ENCODE measurements around the gene SCARF2. TPM values are rescaled to one million over a fixed set of nuclear protein-coding genes. Genes with fewer than 3 reads are reported as not detected.
"Not testable (repeated sequence)": the region's sequence is repeated elsewhere in the genome, so short reads cannot be mapped to it uniquely, and the experiment has no call there.

The SCARF2 gene
- total RNA-seq, 1 donor from 2014 or later, result 0.16 TPM

DNA sequence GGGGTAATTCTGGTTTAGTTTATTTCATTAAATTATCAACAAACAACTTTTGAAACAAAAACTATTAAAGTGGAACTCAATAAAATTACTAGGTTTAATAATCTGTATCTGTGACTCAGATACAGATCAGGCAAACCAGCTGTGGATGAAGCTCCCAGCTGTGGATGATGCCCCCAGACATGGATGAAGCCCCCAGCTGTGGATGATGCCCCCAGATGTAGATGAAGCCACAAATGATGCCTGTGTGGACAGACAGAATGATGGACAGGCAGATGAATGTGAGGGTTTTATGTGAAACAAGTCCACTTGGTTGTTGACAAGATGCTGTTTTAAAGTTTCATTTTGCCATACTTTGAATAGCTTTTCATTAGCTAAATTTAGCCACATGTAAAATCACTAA is 49.4 kb downstream of the SCARF2 start:
- no peak for DNase-seq
- no peak overlapping the region for H3K4me3 Mint-ChIP-seq
- peaks cover 20% of the 10 kb centered on the region for H3K27me3 Mint-ChIP-seq
- no peak overlapping the region for H3K27ac Mint-ChIP-seq
- intact Hi-C loops (cut with micrococcal nuclease), result no loop called here
- no peaks in the 10 kb centered on the region for H3K36me3 Mint-ChIP-seq (ENCODE audit: low read depth)
- H3K4me1 Mint-ChIP-seq, result no peaks in the 10 kb centered on the region
- no peaks in the 10 kb centered on the region for H3K9me3 Mint-ChIP-seq

DNA sequence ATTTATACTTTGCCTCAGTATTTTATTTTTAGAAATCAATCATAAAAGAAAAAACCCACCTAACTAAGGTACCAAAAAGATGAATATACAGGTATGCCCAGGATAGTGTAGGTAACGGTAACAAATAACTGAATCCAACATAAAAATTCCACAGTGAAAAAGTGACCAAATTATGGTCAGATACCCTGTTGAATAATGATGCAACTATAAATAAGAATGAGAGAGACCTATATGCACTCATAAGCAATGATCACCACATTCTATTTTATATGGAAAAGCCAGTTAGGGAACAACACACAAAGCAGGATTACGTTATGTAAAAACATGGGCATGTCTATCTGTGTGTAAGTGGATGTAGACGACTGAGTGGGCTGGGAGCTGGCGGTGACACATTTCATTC is 50.7 kb downstream of the SCARF2 start:
- Mint-ChIP-seq H3K36me3 (ENCODE audit: low read depth) (no peaks in the 10 kb centered on the region), H3K27ac (no peak overlapping the region), H3K4me1 (no peaks in the 10 kb centered on the region), H3K9me3 (no peaks in the 10 kb centered on the region), H3K4me3 (no peak overlapping the region), H3K27me3 (peaks cover 23% of the 10 kb centered on the region)
- intact Hi-C loops (cut with micrococcal nuclease), result no loop called here
- DNase-seq, result no peak

DNA sequence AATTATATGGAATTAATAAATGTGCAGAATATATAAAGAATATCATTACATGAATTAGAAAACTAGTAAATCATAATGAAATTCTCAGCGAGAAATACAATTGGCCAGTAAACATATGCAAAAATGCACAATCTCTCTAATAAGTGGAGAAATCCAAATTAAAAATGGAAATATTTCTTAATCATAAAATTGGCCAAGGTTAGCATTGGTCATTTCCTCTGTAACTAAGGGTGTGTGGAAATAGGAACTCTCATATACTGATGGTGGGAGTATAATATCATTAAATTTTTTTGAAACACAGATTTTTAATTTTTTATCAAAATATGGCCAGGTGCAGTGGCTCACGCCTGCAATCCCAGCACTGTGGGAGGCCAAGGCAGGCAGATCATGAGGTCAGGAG is 51.3 kb downstream of the SCARF2 start:
- H3K27me3 Mint-ChIP-seq, result peaks cover 26% of the 10 kb centered on the region
- no peak overlapping the region for H3K27ac Mint-ChIP-seq
- no peak for DNase-seq
- H3K36me3 Mint-ChIP-seq (ENCODE audit: low read depth), result no peaks in the 10 kb centered on the region
- no peaks in the 10 kb centered on the region for H3K9me3 Mint-ChIP-seq
- H3K4me3 Mint-ChIP-seq, result no peak overlapping the region
- intact Hi-C loops (cut with micrococcal nuclease), result no loop called here
- no peaks in the 10 kb centered on the region for H3K4me1 Mint-ChIP-seq

DNA sequence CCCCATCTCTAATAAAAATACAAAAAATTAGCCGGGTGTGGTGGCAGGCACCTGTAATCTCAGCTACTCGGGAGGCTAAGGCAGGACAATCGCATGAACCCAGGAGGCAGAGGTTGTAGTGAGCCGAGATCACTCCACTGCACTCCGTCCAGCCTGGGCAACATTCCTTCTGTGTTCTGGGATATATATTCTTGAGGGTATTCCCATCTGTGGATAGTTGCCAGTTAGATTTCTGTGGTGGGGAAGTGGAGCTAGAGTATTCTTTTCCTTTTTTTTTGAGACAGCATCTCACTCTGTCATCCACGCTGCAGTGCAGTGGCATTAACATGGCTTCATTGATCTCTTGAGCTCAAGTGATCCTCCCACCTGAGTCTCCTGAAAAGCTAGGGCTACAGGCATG is 52.8 kb downstream of the SCARF2 start:
- intact Hi-C loops (cut with micrococcal nuclease), result no loop called here
- DNase-seq, result no peak

DNA sequence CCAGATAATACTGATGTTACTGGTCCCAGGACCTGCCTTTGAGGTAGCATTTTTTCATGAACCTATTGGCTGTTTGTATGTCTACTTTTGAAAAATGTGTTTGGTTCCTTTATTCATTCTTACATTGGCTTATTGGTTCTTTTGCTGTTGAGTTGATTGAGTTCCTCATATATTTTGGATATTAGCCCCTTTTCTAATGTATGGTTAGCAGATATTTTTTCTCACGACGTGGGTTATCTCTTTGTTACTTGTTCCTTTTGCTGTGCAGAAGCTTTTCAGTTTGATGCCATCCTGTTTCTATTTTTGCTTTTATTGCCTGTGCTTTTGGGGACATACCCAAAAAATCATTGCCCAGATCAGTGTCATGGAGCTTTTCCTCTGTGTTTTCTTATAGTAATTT is 53.5 kb downstream of the SCARF2 start:
- Mint-ChIP-seq H3K9me3 (no peaks in the 10 kb centered on the region), H3K4me1 (no peaks in the 10 kb centered on the region), H3K36me3 (ENCODE audit: low read depth) (no peaks in the 10 kb centered on the region), H3K27me3 (peaks cover 31% of the 10 kb centered on the region), H3K4me3 (no peak overlapping the region), H3K27ac (no peak overlapping the region)
- DNase-seq, result no peak
- intact Hi-C loops (cut with micrococcal nuclease), result no loop called here

More for the DNA sequence above, 52.8 kb downstream of the SCARF2 start:
- Mint-ChIP-seq H3K4me1 (no peaks in the 10 kb centered on the region), H3K27ac (no peak overlapping the region), H3K4me3 (no peak overlapping the region), H3K27me3 (peaks cover 31% of the 10 kb centered on the region), H3K36me3 (ENCODE audit: low read depth) (no peaks in the 10 kb centered on the region), H3K9me3 (no peaks in the 10 kb centered on the region)

DNA sequence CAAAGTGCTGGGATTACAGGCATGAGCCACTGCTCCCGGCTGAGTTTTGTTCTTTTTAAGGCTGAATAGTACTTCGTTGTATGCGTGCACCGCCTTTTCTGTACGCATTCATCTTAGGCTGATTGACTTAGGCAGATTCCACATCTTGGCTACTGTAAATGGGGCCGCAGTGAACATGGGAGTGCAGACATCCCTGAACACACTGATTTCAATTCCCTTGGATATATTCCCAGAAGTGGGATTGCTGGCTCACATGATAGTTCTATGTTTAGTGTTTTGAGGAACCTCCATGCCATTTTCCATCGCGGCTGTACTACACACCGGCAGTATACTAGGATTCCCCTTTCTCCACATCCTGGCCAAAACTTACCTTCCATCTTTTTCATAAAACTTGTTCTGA is 54.1 kb downstream of the SCARF2 start:
- Mint-ChIP-seq H3K4me3 (no peak overlapping the region), H3K27me3 (peaks cover 31% of the 10 kb centered on the region), H3K9me3 (no peaks in the 10 kb centered on the region), H3K36me3 (ENCODE audit: low read depth) (no peaks in the 10 kb centered on the region), H3K4me1 (no peaks in the 10 kb centered on the region), H3K27ac (no peak overlapping the region)
- intact Hi-C loops (cut with micrococcal nuclease), result no loop called here
- no peak for DNase-seq

DNA sequence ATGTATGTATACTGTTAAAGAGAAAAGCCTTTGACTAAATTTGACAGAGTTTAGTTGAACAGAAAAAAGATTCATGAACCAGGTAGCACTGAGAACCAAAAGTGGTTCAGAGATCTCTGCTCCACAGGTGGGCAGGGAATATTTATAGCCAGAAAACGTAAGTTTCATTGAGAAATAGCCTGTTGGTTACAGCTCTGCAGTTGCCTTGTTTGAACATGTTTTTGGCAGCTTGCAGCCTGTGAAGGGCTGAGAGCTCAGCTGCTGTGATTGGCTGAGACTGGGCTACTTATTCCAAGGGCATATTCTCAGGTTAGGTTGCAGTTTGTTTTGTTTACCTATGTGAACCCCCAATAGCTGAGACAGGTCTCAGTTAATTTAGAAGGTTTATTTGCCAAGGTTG is 57.1 kb downstream of the SCARF2 start:
- H3K36me3 Mint-ChIP-seq (ENCODE audit: low read depth), result no peaks in the 10 kb centered on the region
- no peak overlapping the region for H3K4me3 Mint-ChIP-seq
- no peak for DNase-seq
- H3K27ac Mint-ChIP-seq, result no peak overlapping the region
- H3K9me3 Mint-ChIP-seq, result no peaks in the 10 kb centered on the region
- H3K27me3 Mint-ChIP-seq, result peaks cover 23% of the 10 kb centered on the region
- intact Hi-C loops (cut with micrococcal nuclease), result no loop called here
- H3K4me1 Mint-ChIP-seq, result no peaks in the 10 kb centered on the region

DNA sequence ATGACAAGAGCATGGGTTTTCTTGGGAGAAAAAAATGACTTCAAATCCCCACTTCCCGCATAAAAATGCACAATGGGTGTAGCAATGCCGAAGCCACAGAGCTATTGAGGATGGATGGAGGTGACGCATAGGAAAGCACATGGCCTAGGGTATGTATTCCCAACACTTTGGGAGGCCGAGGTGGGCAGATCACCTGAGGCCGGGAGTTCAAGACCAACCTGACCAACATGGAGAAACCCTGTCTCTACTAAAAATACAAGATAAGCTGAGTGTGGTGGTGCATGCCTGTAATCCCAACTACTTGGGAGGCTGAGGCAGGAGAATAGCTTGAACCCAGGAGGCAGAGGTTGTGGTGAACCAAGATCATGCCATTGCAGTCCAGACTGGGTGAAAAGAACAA is 58.9 kb downstream of the SCARF2 start:
- H3K36me3 Mint-ChIP-seq (ENCODE audit: low read depth); H3K9me3 Mint-ChIP-seq; H3K4me1 Mint-ChIP-seq; H3K4me3 Mint-ChIP-seq; intact Hi-C loops (cut with micrococcal nuclease); DNase-seq; H3K27ac Mint-ChIP-seq: not testable (repeated sequence)
- H3K27me3 Mint-ChIP-seq, result peaks cover 19% of the 10 kb centered on the region

DNA sequence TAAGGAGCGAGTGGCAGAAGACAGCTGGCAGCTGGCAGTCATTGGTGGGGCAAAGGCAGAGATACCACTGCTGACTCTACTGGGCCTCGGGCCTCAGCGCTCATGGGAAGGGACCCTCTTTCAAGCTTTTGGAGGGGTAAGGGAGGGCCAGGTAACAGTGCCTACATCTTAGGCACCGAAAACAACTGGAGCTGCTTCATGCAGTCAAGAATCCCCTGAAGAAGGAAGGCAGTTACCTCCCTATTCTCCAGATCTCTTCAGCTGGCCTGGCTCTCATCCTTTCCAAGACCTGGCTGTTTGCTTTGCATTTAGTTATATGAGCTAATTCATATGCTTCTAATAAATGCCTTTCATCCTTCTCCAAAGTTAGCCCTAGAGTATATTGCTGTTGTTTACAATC is 59.5 kb downstream of the SCARF2 start:
- DNase-seq, result no peak
- H3K27ac Mint-ChIP-seq, result no peak overlapping the region
- H3K4me1 Mint-ChIP-seq, result no peaks in the 10 kb centered on the region
- H3K36me3 Mint-ChIP-seq (ENCODE audit: low read depth), result no peaks in the 10 kb centered on the region
- H3K4me3 Mint-ChIP-seq, result no peak overlapping the region
- peaks cover 15% of the 10 kb centered on the region for H3K27me3 Mint-ChIP-seq
- H3K9me3 Mint-ChIP-seq, result no peaks in the 10 kb centered on the region
- intact Hi-C loops (cut with micrococcal nuclease), result no loop called here

DNA sequence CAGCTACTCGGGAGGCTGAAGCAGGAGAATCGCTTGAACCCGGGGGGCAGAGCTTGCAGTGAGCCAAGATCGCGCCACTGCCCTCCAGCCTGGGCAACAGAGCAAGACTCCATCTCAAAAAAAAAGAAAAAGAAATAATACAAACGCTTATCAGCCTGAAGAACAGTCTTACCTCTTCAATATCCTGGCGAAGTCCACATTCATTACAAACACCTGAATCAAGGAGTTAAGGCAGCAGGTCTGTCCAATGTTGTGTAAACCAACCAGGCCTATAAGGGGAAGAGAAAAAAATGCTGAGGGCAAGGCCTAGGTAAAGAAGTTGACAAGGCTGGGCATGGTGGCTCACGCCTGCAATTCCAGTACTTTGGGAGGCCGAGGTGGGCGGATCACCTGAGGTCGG is 60.6 kb downstream of the SCARF2 start:
- H3K27ac Mint-ChIP-seq; DNase-seq; H3K36me3 Mint-ChIP-seq (ENCODE audit: low read depth); H3K4me1 Mint-ChIP-seq; H3K9me3 Mint-ChIP-seq; intact Hi-C loops (cut with micrococcal nuclease); H3K4me3 Mint-ChIP-seq: not testable (repeated sequence)
- peaks cover 13% of the 10 kb centered on the region for H3K27me3 Mint-ChIP-seq

DNA sequence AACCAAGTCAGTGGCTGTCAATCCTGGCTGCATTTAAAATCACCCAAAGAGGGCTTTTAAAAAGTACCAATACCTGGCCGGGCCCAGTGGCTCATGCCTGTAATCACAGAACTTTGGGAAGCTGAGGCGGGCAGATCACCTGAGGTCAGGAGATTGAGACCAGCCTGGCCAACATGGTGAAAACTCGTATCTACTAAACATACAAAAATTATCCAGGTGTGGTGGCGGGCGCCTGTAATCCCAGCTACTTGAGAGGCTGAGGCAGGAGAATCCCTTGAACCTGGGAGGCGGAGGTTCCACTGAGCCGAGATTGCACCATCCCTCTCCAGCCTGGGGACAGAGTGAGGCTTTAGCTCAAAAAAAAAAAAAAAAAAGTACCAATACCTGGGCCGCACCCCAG is 61.3 kb downstream of the SCARF2 start:
- DNase-seq; H3K9me3 Mint-ChIP-seq; H3K27me3 Mint-ChIP-seq; H3K4me3 Mint-ChIP-seq; H3K4me1 Mint-ChIP-seq; intact Hi-C loops (cut with micrococcal nuclease); H3K36me3 Mint-ChIP-seq (ENCODE audit: low read depth); H3K27ac Mint-ChIP-seq: not testable (repeated sequence)

Other genes starting within 250 kb of the SCARF2 start
- 1.6 and 1.7 TPM in 2 replicates for gene RTN4R, start 169.5 kb downstream of the SCARF2 start, total RNA-seq
- 37.2 TPM in 2 replicates for gene DGCR6L, start 117.8 kb downstream of the SCARF2 start, total RNA-seq
- 15.6 and 17.0 TPM in 2 replicates for gene ZNF74, start 43.7 kb downstream of the SCARF2 start, total RNA-seq
- gene KLHL22, start 58.0 kb upstream of the SCARF2 start, total RNA-seq, result 16.9 and 17.7 TPM in 2 replicates
- 113 and 117 TPM in 2 replicates for gene MED15, start 69.8 kb upstream of the SCARF2 start, total RNA-seq